IMR-90 (cell line): Measurements from ENCODE around the gene RPL12. TPM values are rescaled to one million over a fixed set of nuclear protein-coding genes. Genes with fewer than 3 reads are reported as not detected.

Source experiments
- ATAC-seq: fragments of 200-7000 bp; cut with Tn5 transposase; 2 replicates; pipeline ENCODE4 v1.9.1; 2020; ENCODE audit warnings: low read depth, mild to moderate bottlenecking, moderate library complexity
- BruUV-seq: library from RNA; stranded (reverse); fragments of 400-500 nt; replicated peaks from 2 replicates; lab custom pipeline; 2021; lab: Mats Ljungman, UMichigan
- CTCF ChIA-PET: fragments of 300-600 bp; formaldehyde crosslinking; extraction: SDS; loops from one replicate; lab custom pipeline; 2021; ENCODE audit warnings: antibody characterized with exemption; lab: Yijun Ruan, JAX
- POLR2A ChIA-PET: fragments of 300-600 bp; sonication (Branson Sonifier 250); formaldehyde crosslinking; loops from one replicate; lab custom pipeline; 2022; ENCODE audit warnings: antibody characterized with exemption; ENCODE audit not compliant: unreplicated experiment; lab: Charles Lee
- DNase-seq: peaks from one replicate; pipeline ENCODE4 v3.0.0; 2013
- H2AFZ ChIP-seq: replicated peaks from 2 replicates; pipeline ENCODE3; 2013; ENCODE audit warnings: low read length, mild to moderate bottlenecking; ENCODE audit not compliant: poor library complexity
- H2AK5ac ChIP-seq: 2 replicates; pipeline ENCODE4 v1.6.1; 2013; ENCODE audit warnings: low read depth, low read length, inconsistent platforms
- H2AK9ac ChIP-seq: replicated peaks from 2 replicates; pipeline ENCODE3; 2013; ENCODE audit warnings: mild to moderate bottlenecking, low read depth, low read length, moderate library complexity; ENCODE audit not compliant: poor library complexity
- H2BK120ac ChIP-seq: 2 replicates; pipeline ENCODE4 v1.6.1; 2013; ENCODE audit warnings: low read depth, low read length, inconsistent platforms
- H2BK15ac ChIP-seq: 3 replicates; pipeline ENCODE4 v1.6.1; 2013; ENCODE audit warnings: low read depth, low read length, inconsistent platforms
- H2BK20ac ChIP-seq: 2 replicates; pipeline ENCODE4 v1.6.1; 2013; ENCODE audit warnings: low read depth, mild to moderate bottlenecking, inconsistent platforms, low read length, moderate library complexity
- H2BK5ac ChIP-seq: 2 replicates; pipeline ENCODE4 v1.6.1; 2013; ENCODE audit warnings: mild to moderate bottlenecking, low read depth, low read length, inconsistent platforms; ENCODE audit not compliant: poor library complexity, severe bottlenecking
- H3K14ac ChIP-seq: replicated peaks from 2 replicates; pipeline ENCODE4 v1.6.1; 2013; ENCODE audit warnings: low read depth, low read length, inconsistent platforms
- H3K18ac ChIP-seq: 2 replicates; pipeline ENCODE4 v1.6.1; 2013; ENCODE audit warnings: low read depth, low read length, control low read depth
- H3K23ac ChIP-seq: 2 replicates; pipeline ENCODE4 v1.6.1; 2013; ENCODE audit warnings: low read depth, low read length, inconsistent platforms
- H3K27ac ChIP-seq: 2 replicates; pipeline ENCODE4 v1.5.1; 2013; ENCODE audit warnings: mild to moderate bottlenecking, control low read depth, low read length; ENCODE audit not compliant: insufficient read depth
- H3K27me3 ChIP-seq: 2 replicates; pipeline ENCODE4 v1.6.1; 2013; ENCODE audit warnings: low read length; ENCODE audit not compliant: control insufficient read depth, insufficient read depth
- H3K36me3 ChIP-seq: 2 replicates; pipeline ENCODE4 v1.6.1; 2013; ENCODE audit warnings: low read length, mixed read lengths; ENCODE audit not compliant: control insufficient read depth, insufficient read depth
- H3K4ac ChIP-seq: 2 replicates; pipeline ENCODE4 v1.6.1; 2013; ENCODE audit warnings: low read depth, low read length, inconsistent platforms
- H3K4me1 ChIP-seq: 2 replicates; pipeline ENCODE4 v1.6.1; 2013; ENCODE audit warnings: low read length, mixed read lengths; ENCODE audit not compliant: control insufficient read depth, insufficient read depth
- H3K4me2 ChIP-seq: 2 replicates; pipeline ENCODE4 v1.6.1; 2013; ENCODE audit warnings: low read depth, mild to moderate bottlenecking, control low read depth, low read length, moderate library complexity
- H3K4me3 ChIP-seq: 2 replicates; pipeline ENCODE4 v1.5.1; 2013; ENCODE audit warnings: low read depth, mild to moderate bottlenecking, control low read depth, low read length, moderate library complexity; ENCODE audit not compliant: insufficient read depth
- H3K56ac ChIP-seq: 2 replicates; pipeline ENCODE4 v1.6.1; 2013; ENCODE audit warnings: low read length, inconsistent platforms; ENCODE audit not compliant: insufficient read depth; ENCODE audit errors: extremely low read depth
- H3K79me1 ChIP-seq, 2 experiments: 2 replicates each; pipeline ENCODE4 v1.6.1; 2013; ENCODE audit warnings: low read length in 2 of 2, inconsistent platforms in 1 of 2, low read depth in 1 of 2
- H3K9ac ChIP-seq: 2 replicates; pipeline ENCODE4 v1.6.1; 2013; ENCODE audit warnings: low read depth, low read length, control low read depth
- H3K9me1 ChIP-seq: 2 replicates; pipeline ENCODE4 v1.6.1; 2013; ENCODE audit warnings: low read length, inconsistent platforms; ENCODE audit not compliant: insufficient read depth
- H3K9me3 ChIP-seq: 2 replicates; pipeline ENCODE4 v1.6.1; 2013; ENCODE audit warnings: low read length; ENCODE audit not compliant: control insufficient read depth, insufficient read depth
- H4K20me1 ChIP-seq: 2 replicates; pipeline ENCODE4 v1.6.1; 2013; ENCODE audit warnings: low read length, inconsistent platforms; ENCODE audit not compliant: insufficient read depth
- H4K5ac ChIP-seq: 2 replicates; pipeline ENCODE4 v1.6.1; 2013; ENCODE audit warnings: mild to moderate bottlenecking, low read depth, low read length, control low read depth
- H4K8ac ChIP-seq, 2 experiments: 2 replicates each; pipeline ENCODE4 v1.6.1; 2013; ENCODE audit warnings: low read depth in 2 of 2, low read length in 2 of 2, control low read depth in 1 of 2, inconsistent platforms in 1 of 2
- H4K91ac ChIP-seq: 2 replicates; pipeline ENCODE4 v1.6.1; 2013; ENCODE audit warnings: low read depth, low read length, inconsistent platforms; ENCODE audit not compliant: insufficient read depth
- BHLHE40 ChIP-seq: fragments of 150-350 bp; IDR thresholded peaks from 2 replicates; pipeline ENCODE4 v1.6.1; 2016; ENCODE audit warnings: mild to moderate bottlenecking, low read depth, low read length
- CEBPB ChIP-seq: IDR thresholded peaks from 2 replicates; pipeline ENCODE4 v1.6.1; 2012; ENCODE audit warnings: low read depth, low read length, improper control_type of control experiment
- CHD1 ChIP-seq: IDR thresholded peaks from 2 replicates; pipeline ENCODE4 v1.6.1; 2012; ENCODE audit warnings: low read depth, low read length, improper control_type of control experiment
- CTCF ChIP-seq: conservative IDR thresholded peaks from 2 replicates; pipeline ENCODE4 v1.5.1; 2012; ENCODE audit warnings: mild to moderate bottlenecking, low read depth, low read length, improper control_type of control experiment
- ELK1 ChIP-seq: fragments of 150-350 bp; IDR thresholded peaks from 2 replicates; pipeline ENCODE4 v1.6.1; 2016; ENCODE audit warnings: low read depth, mild to moderate bottlenecking, low read length, moderate library complexity, borderline replicate concordance
- MAFK ChIP-seq: IDR thresholded peaks from 2 replicates; pipeline ENCODE4 v1.6.1; 2012; ENCODE audit warnings: low read depth, low read length, improper control_type of control experiment
- MAZ ChIP-seq: IDR thresholded peaks from 2 replicates; pipeline ENCODE4 v1.6.1; 2012; ENCODE audit warnings: low read depth, mild to moderate bottlenecking, low read length, improper control_type of control experiment, moderate library complexity, borderline replicate concordance
- MXI1 ChIP-seq: IDR thresholded peaks from 2 replicates; pipeline ENCODE4 v1.6.1; 2012; ENCODE audit warnings: low read depth, mild to moderate bottlenecking, low read length, moderate library complexity, borderline replicate concordance
- POLR2A ChIP-seq: IDR thresholded peaks from 2 replicates; pipeline ENCODE4 v1.6.1; 2012; ENCODE audit warnings: mild to moderate bottlenecking, low read depth, low read length
- RAD21 ChIP-seq: IDR thresholded peaks from 2 replicates; pipeline ENCODE4 v1.6.1; 2012; ENCODE audit warnings: low read length, improper control_type of control experiment
- RCOR1 ChIP-seq: IDR thresholded peaks from 2 replicates; pipeline ENCODE4 v1.6.1; 2012; ENCODE audit warnings: mild to moderate bottlenecking, low read length, improper control_type of control experiment; ENCODE audit not compliant: insufficient replicate concordance
- RFX5 ChIP-seq: IDR thresholded peaks from 2 replicates; pipeline ENCODE4 v1.8.0; 2012; ENCODE audit warnings: low read depth, mild to moderate bottlenecking, low read length, moderate library complexity
- SMC3 ChIP-seq: fragments of 150-350 bp; IDR thresholded peaks from 2 replicates; pipeline ENCODE4 v1.6.1; 2016; ENCODE audit warnings: low read depth, mild to moderate bottlenecking, antibody characterized with exemption, low read length, moderate library complexity
- WGBS, 2 experiments: methylation state at CpG; one replicate each; pipeline versions ENCODE4 v1.1.5 to v1.1.7; 2013; ENCODE audit warnings: missing lambda C conversion rate in 2 of 2; ENCODE audit not compliant: insufficient read length in 1 of 2; ENCODE audit errors: extremely low coverage in 2 of 2; 5-methylcytosine and 5-hydroxymethylcytosine counted together
- dilution Hi-C: fragments of 300-500 bp; cut with HindIII; formaldehyde crosslinking; loops from one replicate; pipeline ENCODE4 v1.14.3; 2018; ENCODE audit warnings: low sequenced_read_pairs; ENCODE audit not compliant: unreplicated experiment
- in situ Hi-C: fragments of 300-500 bp; cut with MboI; formaldehyde crosslinking; loops from 3 replicates; pipeline ENCODE4 v1.14.3; 2019; ENCODE audit warnings: low sequenced_read_pairs, inconsistent platforms, mixed read lengths
- intact Hi-C: fragments of 100-400 bp; cut with micrococcal nuclease; formaldehyde crosslinking; loops from 2 replicates; pipeline ENCODE4 v1.10.0; 2022
- polyA plus RNA-seq, 3 experiments: library from polyadenylated mRNA; depleted of rRNA; stranded (reverse); fragments of >200 nt; gene quantifications; 2 replicates each; pipeline ENCODE4 v1.2.3, GENCODE V29; 2012; ENCODE audit warnings: low replicate concordance in 1 of 3
- total RNA-seq: library from RNA; depleted of rRNA; stranded (reverse); fragments of >200 nt; gene quantifications from 2 replicates; pipeline ENCODE4 v1.2.3, GENCODE V29; 2012

Gene RPL12
- total and polyA plus RNA-seq, 2 of the 4 experiments (the other 2 are of a cell fraction), result 1,864 to 2,379 TPM

DNA sequence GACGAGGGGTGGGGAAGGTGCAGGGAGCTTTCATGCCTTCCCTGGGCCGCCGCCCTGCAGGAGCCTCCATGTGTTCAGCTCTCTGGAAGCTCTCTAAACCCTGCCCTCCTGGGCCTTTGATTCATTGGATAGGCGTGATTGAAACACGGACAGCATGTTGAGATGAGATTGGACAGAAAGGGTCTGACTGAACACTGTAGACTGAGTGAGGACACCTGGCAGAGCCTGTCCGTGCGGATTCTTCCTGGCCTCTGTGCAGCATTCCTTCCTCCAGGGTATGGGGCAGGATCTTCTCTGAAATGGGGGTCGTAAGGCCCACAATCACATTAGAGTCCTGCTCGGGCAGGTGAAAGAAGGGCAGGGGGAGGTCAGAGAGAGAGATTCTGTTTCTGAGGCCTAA lies 12.8 kb downstream of the RPL12 start:
- ChIA-PET POLR2A (no interaction called here), CTCF (interaction anchor here (0.6 kb wide), 1 partner anchor 18 kb away, joined by 5 read pairs; no protein-coding TSS in a partner anchor)
- dilution Hi-C loops, result no loop called here

More for the DNA sequence above, 12.8 kb downstream of the RPL12 start:
- in situ Hi-C loops (no loop called here), intact Hi-C loops (no loop called here)
- no peak overlapping the region for H3K18ac ChIP-seq
- H2AK9ac ChIP-seq, result no peak overlapping the region
- H3K9me3 ChIP-seq, result no peaks in the 10 kb centered on the region; the same call in 1 of the 2 replicates
- no peak overlapping the region for H2BK5ac ChIP-seq
- no peak overlapping the region for H2AK5ac ChIP-seq
- no peak overlapping the region for H2BK15ac ChIP-seq
- no peak overlapping the region for H3K23ac ChIP-seq
- H3K27me3 ChIP-seq, result no peaks in the 10 kb centered on the region
- peaks cover 72% of the 10 kb centered on the region for H3K36me3 ChIP-seq
- peaks cover 3% of the 10 kb centered on the region for H4K20me1 ChIP-seq
- H3K4me2 ChIP-seq, result no peak overlapping the region
- no peak overlapping the region for H3K14ac ChIP-seq
- ATAC-seq (no peak), DNase-seq (no peak)
- H4K91ac ChIP-seq, result no peak overlapping the region
- no peak overlapping the region for H3K56ac ChIP-seq
- H3K4me3 ChIP-seq, result no peak overlapping the region
- H2BK120ac ChIP-seq, result no peak overlapping the region
- no peak overlapping the region for H4K5ac ChIP-seq
- 91% methylated on average over 4 of the region's 9 CpGs; no CpG with 5 or more reads in 1 of the 2 experiments for WGBS, 2 experiments
- BruUV-seq, result no TSS peak
- no peak overlapping the region for H2BK20ac ChIP-seq
- peaks cover 7% of the 10 kb centered on the region; the same call in 1 of the 2 replicates for H3K9me1 ChIP-seq
- H3K4me1 ChIP-seq, result no peaks in the 10 kb centered on the region
- H4K8ac ChIP-seq, result no peak overlapping the region
- H3K27ac ChIP-seq, result no peak overlapping the region
- H2AFZ ChIP-seq, result no peak overlapping the region
- H3K79me1 ChIP-seq, result peaks cover 12 to 30% of the 10 kb centered on the region in 2 experiments; a peak in 3 of 4 replicates
- TF ChIP-seq RCOR1, result no peak
- TF ChIP-seq POLR2A, result no peak
- no peak for TF ChIP-seq RAD21
- no peak for TF ChIP-seq MAZ
- no peak for TF ChIP-seq MXI1
- no peak for TF ChIP-seq CTCF
- no peak for TF ChIP-seq SMC3
- no peak for TF ChIP-seq CHD1
- TF ChIP-seq ELK1, result no peak
- no peak for TF ChIP-seq BHLHE40
- TF ChIP-seq MAFK, result no peak
- TF ChIP-seq RFX5, result no peak
- TF ChIP-seq CEBPB, result no peak
- no peak overlapping the region for H3K9ac ChIP-seq
- no peak overlapping the region for H3K4ac ChIP-seq
